ENCODE results near the gene CARD10.
A peak's percentile ranks its signal among the peaks of the same experiment; 100 is the strongest.

DNA sequence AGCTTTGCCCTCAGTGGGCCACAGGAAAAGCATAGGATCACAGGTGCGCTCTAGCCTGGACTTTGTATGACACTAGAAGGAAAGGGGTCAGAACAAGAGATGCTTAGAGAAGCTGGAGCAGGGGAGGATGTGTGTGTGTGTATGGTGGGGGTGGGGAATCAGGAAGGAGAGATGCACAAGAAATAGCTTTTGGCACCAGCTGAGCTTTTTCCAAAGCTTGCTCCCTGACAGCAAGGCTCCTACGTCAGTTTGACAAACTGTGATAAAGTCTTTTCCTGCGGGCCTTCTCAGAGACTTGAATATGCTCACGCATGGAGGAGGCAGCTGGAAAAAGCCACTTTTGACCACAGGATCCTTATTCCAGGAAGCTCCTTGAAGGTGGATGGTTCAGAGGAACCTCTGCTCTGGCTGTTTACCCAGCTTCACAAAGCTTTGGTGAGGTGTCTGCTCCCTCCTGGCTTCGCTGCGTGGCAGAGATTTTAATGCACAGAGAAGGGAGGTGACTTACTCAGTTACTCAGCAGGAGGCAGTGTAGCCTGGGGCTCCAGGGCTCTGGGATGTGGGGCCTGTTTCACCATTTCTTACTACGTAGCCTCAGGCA lies 45.0 kb upstream of the CARD10 start:
- peak; percentile 28 for TF ChIP-seq CTCF (conservative IDR thresholded peaks at IDR 0.05; ENCODE audit: low read length)
- no peak for TF ChIP-seq EZH2phosphoT487 (IDR thresholded peaks at IDR 0.05; ENCODE audit: borderline replicate concordance)

Data from Loucy (cell line).